ENCODE measurements around the gene BRSK1.

Gene BRSK1

GRCh38 chr19:55353356-55353802 lies 69.6 kb downstream of the BRSK1 start:
- DNase-seq (ENCODE audit: low read depth): no peak

GRCh38 chr19:55353803-55354697 lies 70.3 kb downstream of the BRSK1 start:
- DNase-seq (ENCODE audit: low read depth): peak; percentile 27

- DNase-seq (ENCODE audit: low read depth): no peak
These were observed 71.0 kb downstream of the BRSK1 start, which contains the start of gene COX6B2 for GRCh38 chr19:55354698-55355212. Gene COX6B2 (minus strand): TSS chr19:55354719. CDS start chr19:55354521, 198 bp downstream.

- no peak for DNase-seq (ENCODE audit: low read depth)
These were observed 71.5 kb downstream of the BRSK1 start for GRCh38 chr19:55355213-55355821.

GRCh38 chr19:55358493-55358892 lies 74.7 kb downstream of the BRSK1 start:
- no peak for DNase-seq (ENCODE audit: low read depth)

GRCh38 chr19:55358943-55359908 lies 75.4 kb downstream of the BRSK1 start:
- no peak for DNase-seq (ENCODE audit: low read depth)

GRCh38 chr19:55360902-55361301 lies 77.1 kb downstream of the BRSK1 start:
- DNase-seq (ENCODE audit: low read depth): no peak
